Coronary artery (tissue), 2 donors: ENCODE data around the gene STING1.
A peak's percentile ranks its signal among the peaks of the same experiment; 100 is the strongest.
"Not testable (repeated sequence)": the region's sequence is repeated elsewhere in the genome, so short reads cannot be mapped to it uniquely, and the experiment has no call there.

Source experiments
- DNase-seq: peaks from one replicate; pipeline ENCODE4 v3.0.0-alpha.2; 2017; ENCODE audit warnings: low spot score
- H3K27ac ChIP-seq, 2 donors: fragments of 200-600 bp; sonication (generic); one replicate each; pipeline ENCODE4 v1.5.1; 2016 to 2019
- H3K4me3 ChIP-seq: fragments of 200-600 bp; sonication (generic); 2 replicates; pipeline ENCODE4 v1.5.1; 2016; ENCODE audit warnings: mild to moderate bottlenecking, moderate library complexity
- TF ChIP-seq, protein P1 (sequence below): fragments of 200-600 bp; sonication (generic); IDR thresholded peaks from one replicate; pipeline ENCODE4 v1.5.1; 2019; ENCODE audit warnings: antibody characterized with exemption

STING1 gene

DNA sequence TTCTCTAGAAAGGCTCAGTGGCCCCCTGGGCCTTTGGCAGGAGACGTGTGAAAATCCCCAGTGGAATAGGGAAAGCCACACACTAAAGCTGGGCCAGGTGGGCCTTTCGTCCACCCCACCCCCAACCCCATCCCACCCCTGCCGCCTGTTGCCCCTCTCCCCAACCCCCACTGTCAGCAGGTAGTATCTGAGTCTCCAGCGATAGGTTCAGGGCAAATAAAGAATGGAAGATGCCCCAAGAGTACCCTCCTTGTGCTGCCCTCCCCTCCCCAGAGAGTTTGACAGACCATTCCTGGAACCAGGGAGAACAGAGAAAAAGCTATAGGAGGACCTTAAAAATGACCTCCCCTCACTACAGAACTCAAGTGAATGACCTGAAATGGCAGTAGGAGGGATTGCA lies 41.9 kb upstream of the STING1 start:
- Histone ChIP-seq H3K27ac (no peak overlapping the region), H3K4me3 (no peak overlapping the region)
- TF ChIP-seq, protein P1, sequence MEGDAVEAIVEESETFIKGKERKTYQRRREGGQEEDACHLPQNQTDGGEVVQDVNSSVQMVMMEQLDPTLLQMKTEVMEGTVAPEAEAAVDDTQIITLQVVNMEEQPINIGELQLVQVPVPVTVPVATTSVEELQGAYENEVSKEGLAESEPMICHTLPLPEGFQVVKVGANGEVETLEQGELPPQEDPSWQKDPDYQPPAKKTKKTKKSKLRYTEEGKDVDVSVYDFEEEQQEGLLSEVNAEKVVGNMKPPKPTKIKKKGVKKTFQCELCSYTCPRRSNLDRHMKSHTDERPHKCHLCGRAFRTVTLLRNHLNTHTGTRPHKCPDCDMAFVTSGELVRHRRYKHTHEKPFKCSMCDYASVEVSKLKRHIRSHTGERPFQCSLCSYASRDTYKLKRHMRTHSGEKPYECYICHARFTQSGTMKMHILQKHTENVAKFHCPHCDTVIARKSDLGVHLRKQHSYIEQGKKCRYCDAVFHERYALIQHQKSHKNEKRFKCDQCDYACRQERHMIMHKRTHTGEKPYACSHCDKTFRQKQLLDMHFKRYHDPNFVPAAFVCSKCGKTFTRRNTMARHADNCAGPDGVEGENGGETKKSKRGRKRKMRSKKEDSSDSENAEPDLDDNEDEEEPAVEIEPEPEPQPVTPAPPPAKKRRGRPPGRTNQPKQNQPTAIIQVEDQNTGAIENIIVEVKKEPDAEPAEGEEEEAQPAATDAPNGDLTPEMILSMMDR, result no peak
- no peak for DNase-seq

GRCh38 chr5:139523635-139524445 lies 41.3 kb upstream of the STING1 start:
- Histone ChIP-seq H3K4me3 (no peak overlapping the region), H3K27ac (no peak overlapping the region)
- TF ChIP-seq, protein P1, result no peak
- no peak for DNase-seq

DNA sequence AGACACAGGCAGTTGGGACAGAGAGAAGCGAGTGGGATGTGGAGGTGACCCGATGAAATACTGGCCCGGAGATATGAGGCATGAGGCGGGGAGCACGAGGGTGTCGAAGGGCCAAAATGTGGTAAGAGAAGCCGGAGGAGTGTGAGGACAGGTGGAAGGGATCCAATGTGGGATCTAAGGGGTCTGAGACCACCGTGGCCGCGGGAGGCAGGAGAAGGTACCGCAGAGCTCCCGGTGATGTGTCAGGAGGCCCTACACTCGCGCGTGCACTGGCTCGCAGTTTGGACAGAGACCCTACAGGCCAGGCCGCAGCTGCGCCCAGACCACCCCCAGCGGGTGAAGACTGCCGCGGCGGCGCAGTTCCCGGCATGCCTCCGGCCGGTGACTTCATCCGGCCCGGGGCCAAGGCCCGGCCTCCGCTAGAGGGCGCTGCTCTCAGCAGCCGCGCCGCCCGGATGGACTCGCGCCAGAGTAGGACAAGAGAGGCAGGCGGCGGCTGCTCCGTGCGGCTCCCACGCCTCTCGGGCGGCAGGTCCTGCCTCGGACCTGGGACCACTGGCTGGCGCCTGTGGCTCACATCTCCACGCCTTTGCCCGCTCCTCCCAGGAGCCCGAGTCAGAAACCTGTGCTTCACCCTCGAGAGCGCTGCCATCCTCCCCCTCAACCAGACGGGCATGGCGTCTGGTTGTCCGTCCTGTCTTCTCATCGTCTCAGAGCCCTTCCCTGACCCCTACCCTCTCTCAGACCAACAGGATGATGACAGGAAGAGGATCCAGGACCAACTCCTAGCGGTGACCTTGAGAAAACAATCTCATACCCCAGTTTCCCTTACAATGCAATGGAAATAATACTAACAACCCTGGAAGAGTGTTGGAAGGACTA lies 35.4 kb upstream of the STING1 start:
- peak; percentile 93 for DNase-seq
- TF ChIP-seq, protein P1, result peak; percentile 98
- H3K27ac ChIP-seq, result peak overlapping the region; percentile 85 to 95
- peak overlapping the region; percentile 84 for H3K4me3 ChIP-seq

- Histone ChIP-seq H3K4me3 (no peak overlapping the region), H3K27ac (no peak overlapping the region)
- DNase-seq, result no peak
- TF ChIP-seq, protein P1, result no peak
Observed at GRCh38 chr5:139514486-139514856, 31.9 kb upstream of the STING1 start.

DNA sequence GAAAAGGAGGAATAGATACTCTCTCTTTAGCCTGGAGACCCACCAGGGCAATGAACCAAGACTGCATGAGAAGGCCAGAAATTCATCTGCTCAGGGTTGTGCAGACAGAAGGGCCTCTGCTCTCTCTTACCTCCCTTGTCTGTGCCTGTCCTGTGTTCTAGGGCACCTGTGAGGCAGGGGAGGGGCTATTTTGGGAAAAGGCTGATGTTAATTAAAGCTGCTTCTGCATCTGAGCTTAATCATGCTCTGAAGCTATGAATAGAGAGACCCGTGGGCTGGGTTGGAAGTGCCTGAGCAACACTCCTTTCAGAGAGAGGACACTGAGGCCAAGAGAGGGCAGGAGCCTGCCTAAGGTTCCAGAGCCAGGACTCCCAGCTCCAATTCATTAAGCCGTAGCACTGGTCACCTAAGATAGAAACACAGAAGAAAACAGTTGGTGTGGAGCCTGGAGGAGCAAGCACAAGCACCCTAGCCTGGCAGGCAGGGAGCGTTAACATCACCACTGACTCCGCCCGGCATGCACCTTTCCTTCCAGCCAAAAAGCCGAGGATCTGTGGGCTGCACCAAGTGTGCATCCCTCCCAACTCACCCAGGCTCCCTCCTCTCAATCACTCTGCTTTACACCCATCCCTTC lies 31.4 kb upstream of the STING1 start:
- TF ChIP-seq, protein P1, result no peak
- no peak overlapping the region for H3K27ac ChIP-seq
- no peak overlapping the region for H3K4me3 ChIP-seq
- DNase-seq, result no peak

DNA sequence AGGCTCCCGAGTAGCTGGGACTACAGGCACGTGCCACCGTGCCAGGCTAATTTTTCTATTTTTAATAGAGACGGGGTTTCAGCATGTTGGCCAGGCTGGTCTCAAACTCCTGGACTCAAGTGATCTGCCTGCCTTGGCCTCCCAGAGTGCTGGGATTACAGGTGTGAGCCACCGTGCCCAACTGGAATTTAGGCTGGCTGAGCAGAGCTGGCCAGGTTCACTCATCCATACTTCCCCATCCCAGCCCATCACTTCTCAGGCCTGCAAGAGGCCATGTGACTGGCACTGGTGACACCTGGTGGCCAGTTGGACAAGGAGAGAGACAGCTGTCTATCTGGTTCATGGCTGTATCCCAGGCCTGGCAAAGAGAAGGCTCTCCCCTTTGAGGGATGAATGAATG lies 30.9 kb upstream of the STING1 start:
- peak; percentile 85 for DNase-seq
- H3K27ac ChIP-seq, H3K4me3 ChIP-seq: not testable (repeated sequence)
- TF ChIP-seq, protein P1, result peak; percentile 65
